T-helper 9 cell (primary cell): ENCODE results near the gene ACOXL.

Source experiments
- DNase-seq: peaks from one replicate; pipeline ENCODE4 v3.0.0-alpha.2; 2020

The ACOXL gene

DNA sequence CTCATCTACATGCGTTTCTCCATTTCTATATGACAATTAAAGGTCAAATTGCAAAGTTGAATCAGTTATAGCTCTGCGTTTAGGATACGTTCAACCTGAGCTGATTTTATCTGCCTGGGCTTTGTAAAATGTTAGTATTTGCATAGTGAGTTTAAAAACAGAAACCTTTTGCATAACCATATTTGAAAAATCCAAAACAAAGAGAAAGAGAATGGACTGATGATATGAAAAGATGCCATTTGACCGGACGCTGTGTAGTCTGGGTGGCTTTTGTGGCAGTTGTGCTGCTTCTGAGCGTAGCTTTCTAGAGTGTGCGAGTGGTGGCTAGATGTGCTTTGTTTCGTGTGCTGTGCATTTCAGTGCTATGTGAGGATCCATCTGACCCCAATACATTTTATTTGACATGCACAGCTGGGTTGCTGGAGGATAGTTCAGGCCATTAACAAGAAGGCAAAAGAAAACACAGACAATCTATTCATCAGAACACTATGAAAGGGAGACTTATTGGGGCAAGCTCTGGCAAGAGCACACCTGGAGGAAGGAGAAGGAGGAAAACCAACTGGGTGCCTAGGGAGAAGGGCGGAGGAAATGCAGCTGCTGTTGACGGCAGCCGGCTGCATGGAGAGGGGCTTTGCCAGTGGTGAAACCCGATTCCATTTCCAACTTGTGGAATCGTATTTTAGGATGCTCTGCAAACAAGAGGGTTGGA lies 126.8 kb downstream of the ACOXL start:
- no peak for DNase-seq

DNA sequence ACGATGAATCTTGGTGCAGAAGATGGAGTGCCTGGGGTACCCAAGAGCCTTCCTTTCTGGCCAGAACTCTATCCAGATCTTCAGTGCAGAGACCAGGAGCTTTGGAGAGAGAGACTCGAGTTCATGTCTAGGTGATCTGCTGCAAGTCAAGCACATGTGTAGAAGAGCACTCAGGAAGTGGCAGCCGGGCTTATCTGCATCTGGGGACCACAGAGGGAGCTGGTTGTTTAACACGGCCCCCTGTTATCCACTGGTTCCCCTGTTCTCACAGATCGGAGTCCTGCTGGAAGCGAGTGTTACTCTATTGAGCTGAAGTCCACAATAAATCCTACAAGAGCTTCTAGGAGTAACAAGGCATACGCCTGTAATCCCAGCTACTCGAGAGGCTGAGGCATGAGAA lies 128.3 kb downstream of the ACOXL start:
- no peak for DNase-seq

- DNase-seq: no peak
Measured at GRCh38 chr2:110861616-110862260, 129.4 kb downstream of the ACOXL start.

- DNase-seq: no peak
Measured at GRCh38 chr2:110863726-110864125, 131.4 kb downstream of the ACOXL start.

DNA sequence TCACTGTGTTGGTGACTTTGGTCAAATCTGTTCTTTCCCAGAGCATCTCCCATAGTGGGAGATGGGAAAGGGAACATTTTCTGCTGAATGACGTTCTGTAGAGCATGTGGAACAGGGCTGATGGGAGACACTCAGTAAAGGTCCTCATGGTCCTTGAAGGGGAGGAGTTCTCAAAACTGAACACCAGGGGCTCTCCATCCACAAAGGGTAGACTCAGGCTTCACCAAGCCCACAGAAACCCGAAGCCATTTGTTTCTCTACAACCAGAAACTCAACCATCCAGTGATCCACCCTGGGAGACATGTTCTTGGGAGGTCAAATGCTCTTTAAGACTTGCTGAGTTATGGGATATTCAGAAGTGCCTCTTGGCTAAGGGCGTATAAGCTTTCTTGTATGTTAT lies 131.8 kb downstream of the ACOXL start:
- DNase-seq: no peak

GRCh38 chr2:110864731-110865130 lies 132.4 kb downstream of the ACOXL start:
- no peak for DNase-seq

DNA sequence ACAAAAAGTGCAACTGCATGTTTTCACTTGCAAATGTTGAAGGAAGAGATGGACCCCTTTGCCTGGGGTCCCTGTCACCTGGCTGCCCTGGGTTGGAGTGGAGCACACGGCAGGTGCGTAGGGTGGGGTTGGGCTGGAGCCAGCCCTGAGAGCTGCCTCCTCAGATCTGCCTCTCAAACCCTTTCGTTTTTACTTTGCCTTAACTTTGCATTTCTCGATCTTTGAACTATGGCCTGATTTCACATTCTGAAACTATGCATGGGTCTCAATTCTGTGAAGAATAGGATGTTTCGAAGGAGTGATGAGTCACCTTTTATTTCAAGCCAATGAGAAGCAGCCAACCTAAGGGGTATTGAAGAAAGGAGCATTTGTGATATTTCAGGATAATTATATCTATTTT lies 132.8 kb downstream of the ACOXL start:
- no peak for DNase-seq

DNA sequence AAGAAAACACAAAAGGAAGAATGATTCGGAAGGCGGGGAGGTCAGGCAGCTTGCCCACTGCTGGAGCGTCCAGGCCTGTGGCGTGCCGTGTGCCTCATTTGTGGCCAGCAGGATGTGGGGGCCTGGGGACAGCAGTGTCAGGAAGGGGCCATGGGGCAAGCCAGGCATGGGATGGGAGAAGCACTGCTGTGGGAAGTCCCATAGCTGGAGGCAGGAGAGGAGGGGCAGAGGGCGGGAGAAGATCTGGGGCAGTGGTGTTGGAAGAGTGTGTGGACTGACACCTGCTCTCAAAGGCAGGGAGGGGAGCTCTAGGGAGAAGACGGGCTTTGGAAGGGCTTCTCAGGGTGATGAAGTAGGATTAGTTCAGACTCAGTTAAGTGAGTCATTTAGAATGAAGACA lies 133.7 kb downstream of the ACOXL start:
- DNase-seq: no peak

- no peak for DNase-seq
Measured at GRCh38 chr2:110866466-110866865, 134.1 kb downstream of the ACOXL start.

- DNase-seq: no peak
Measured at GRCh38 chr2:110867078-110867477, 134.7 kb downstream of the ACOXL start.

- DNase-seq: no peak
Measured at GRCh38 chr2:110868971-110869370, 136.6 kb downstream of the ACOXL start.

DNA sequence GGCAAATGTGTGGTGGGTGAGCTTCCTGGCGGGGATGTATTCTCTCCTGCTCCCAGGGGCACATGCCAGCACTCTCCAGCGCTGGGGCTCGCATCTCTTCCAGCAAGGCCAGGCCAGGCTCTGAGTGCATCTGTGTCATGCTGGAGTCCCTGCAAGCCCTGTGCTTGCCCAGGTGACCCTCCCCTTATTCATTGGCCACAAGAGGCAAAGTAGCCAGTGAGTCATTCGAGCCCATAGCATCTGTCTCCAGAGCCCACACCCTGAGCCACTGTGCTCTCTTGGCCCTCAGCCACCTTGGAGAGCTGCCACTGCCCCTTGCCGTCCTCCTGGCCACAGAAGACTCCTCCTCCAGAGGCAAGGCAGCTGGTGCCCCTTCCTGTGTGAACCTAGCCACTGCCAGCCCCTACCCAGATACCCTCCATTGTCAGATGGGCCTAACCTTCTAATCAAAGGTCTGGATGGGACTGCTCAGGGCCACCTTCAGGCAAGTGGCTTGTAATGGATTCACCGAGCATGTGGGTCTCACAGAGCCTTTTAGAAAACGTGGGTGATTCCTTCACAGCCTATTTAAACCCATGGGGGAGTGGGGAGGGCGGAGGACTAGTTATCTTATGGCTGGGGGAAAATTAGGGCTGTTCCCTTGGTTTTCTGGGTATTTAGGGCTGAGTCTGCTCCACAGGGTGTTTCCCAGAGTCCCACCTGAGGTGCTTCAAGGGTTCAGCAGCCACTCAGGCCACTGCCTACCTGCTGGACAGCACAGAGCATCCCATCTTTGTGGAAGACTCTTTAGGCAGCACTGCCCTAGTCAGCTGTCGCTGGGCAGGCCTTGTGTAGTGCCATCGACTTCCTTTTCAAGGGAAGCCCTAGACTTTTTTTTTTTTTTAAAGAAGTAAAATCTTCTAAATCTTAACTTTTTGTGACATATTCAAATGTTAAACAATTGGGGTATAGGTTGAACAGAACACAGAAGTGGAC lies 137.4 kb downstream of the ACOXL start:
- DNase-seq: no peak

GRCh38 chr2:110870545-110870944 lies 138.2 kb downstream of the ACOXL start:
- no peak for DNase-seq

- no peak for DNase-seq
Measured at GRCh38 chr2:110871637-110872036, 139.3 kb downstream of the ACOXL start.

GRCh38 chr2:110872521-110872920 lies 140.1 kb downstream of the ACOXL start:
- DNase-seq: no peak

DNA sequence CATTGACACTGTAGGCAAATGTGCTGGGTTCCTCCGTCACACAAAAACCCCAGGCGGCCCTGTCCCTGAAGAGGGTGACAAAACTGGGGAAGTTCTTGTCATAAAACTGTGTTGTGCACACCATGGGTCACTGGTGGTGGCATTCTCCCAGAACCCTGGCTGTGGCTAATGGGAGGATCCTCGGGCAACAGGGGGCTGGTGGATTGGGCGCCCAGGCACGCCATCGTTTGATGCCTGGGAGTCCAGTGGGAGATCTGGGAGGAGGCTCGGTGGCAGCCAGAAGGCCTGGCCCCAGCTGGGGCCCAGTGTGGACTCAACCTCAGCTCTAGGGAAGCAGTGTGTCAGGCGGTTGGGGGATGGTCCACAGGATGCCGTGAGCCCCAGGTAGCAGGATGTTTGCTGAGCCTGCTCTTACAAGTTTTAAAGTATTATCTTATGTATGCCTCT lies 140.7 kb downstream of the ACOXL start:
- no peak for DNase-seq

DNA sequence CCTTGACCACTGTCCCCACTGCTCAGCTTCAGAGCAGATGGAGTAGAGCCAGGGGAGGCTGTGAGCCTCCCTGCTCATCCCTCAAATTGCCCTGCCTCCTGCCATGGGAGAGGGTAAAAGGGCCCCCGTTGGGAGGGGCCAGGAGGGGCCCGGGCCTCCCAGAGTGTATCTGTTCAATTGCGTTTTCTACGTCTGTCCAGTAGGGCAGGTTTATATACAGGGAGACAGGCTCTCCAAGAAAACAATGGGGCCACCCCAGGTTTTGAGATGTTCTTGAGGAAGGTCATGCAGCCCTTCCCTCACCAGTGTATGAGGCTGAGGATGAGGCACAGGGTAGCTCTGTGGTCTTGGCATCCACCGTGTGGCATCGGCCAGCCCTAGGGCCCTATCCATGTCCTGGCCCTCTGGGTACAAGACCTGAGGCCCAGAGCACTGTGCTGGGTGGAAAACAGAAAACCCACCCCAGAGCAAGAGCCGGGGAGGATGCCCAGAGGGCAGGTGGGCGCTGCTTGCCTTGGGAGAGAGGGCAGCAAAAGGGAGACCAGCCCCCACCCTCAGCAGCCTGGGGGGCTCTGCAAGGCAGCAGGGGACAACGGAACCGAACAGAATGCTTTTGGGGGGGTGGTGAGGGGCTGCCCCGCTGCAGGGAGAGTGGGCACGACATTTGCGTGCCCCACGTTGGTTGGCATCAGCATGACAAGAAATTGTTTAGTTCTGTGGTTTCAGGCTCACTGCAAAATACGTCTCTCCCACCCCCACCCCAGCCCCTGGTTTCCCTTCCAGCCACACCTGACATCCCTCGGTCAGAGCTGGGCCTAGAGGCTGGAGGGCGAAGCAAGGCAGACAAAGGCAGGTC lies 141.5 kb downstream of the ACOXL start:
- DNase-seq: no peak

GRCh38 chr2:110874453-110875383 lies 142.3 kb downstream of the ACOXL start:
- DNase-seq: no peak

DNA sequence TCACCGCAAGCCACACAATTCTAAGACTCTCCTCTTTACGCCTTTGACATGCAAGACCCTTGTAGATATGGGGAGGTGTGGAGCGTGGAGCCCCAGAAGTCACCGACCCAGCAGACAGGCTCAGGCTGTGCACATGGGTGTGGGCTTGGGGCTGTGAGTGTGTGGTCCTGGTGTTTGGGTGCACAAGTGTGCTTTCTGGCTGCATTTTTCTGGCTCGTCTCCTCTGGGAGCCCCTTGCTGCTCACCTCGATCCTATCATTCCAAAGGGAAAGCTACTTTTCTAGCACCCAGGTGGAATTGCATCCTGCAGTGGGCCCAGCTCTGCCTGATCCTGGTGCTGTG lies 143.0 kb downstream of the ACOXL start:
- DNase-seq: no peak

GRCh38 chr2:110876167-110876999 lies 144.0 kb downstream of the ACOXL start:
- no peak for DNase-seq
